8988T (cell line): Measurements from ENCODE around the gene CCDC106.

Experiments used
- DNase-seq: peaks from one replicate; pipeline ENCODE4 v3.0.0; 2011

Gene CCDC106

DNA sequence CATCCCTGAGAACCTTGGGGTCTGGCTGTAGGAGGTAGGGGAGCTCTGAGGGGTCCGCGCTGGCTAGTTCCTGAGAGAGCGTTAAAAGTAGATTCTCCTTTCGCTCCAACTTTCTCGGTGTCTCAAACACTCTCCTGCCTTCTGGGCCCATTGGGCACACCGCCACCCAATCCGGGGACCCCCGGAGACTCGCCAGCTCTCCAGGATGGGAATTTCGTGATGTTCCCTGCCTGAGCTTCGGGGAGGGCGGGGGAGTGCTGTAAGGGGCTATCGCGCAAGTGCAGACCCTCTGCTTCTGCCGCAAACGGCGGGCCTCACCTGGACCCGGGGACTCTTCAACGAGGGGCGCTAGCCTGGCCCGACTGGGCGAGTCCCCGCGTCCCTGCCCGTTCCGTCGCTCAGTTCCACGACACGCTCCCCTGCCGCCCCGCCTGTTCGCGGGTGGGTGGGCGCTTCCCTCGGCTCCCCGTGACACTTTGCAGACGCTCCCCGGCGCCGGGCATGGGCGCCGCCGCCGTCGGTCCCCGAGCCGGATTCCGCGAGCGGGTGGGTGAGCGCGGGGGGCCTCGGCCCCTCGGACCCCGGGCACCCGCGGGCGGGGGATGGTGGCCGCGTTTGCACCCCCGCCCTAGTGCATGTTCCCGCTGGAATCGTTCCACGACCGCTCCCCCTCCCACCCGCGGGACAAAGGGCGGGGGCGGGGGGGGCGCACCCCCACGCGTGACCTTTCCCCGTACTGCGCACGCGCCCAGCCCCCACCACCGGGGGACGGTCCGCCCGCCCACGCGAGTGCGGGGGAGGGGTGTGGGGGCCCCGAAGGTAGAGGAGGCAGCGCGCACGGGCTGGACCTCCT lies at the start of gene CCDC106:
CCDC106 (plus strand) TSS at position 481 of the 853 bp plus-strand sequence. CDS start 835 bp downstream, outside the sequence.
- no peak for DNase-seq

DNA sequence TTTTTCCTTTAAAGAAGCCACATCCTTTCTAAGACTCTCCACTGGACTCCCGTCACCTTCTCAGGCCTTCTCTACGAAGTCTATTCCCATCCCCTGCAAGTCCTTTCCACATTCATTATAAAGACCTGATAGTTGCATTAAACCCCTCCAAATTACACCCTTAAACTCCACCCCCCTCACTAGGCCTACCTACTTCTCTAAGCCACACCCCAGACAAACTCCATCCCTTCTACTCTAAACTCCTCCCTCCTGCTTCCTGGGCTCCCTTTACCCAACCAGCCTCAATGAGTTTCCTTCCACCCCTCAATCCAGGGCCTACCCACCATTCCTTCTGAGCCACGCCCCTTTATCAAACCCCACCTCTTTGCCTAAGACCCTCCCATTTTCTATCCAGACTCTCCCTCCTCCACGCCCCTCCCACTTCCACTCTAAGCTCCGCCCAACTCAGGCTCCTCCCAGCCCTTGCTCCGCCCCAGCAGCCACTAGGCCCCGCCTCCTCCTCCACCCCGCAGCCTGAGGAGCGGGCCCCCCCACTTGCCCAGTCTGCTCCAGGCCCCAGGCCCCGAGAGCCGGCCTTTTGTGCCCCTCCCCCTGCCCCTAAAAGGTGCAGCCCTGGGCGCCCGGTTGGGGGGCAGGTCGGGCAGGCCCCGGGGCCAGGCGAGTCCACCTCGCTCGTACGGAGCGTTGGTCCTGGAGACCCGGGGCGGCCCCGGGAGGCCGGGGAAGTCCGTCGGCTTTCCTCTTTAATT lies 49.1 kb upstream of the CCDC106 start:
- peak; percentile 64 for DNase-seq

DNA sequence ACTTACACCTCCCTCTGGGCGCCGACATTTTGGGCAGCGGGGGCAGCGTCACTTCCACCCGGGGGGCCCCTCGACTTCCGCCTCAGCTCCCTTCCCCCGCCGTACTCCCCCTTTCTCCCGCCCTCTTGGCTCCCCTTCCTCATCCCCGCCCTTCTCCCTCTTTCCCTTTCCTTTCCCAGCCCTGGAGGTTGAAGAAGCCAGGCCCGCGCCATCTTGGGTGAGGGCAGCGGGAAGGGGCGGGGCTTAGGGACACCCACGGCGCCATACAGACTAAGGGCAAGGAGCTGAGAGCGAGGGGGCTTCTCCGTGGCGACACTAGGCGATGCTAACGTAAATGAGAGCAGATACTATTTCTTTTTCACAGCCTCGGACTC lies 48.6 kb upstream of the CCDC106 start, which contains the start of gene FIZ1:
FIZ1 (minus strand) TSS at position 50 of the 374 bp plus-strand sequence. CDS start 1,652 bp downstream, outside the sequence.
- DNase-seq, result peak; percentile 78

DNA sequence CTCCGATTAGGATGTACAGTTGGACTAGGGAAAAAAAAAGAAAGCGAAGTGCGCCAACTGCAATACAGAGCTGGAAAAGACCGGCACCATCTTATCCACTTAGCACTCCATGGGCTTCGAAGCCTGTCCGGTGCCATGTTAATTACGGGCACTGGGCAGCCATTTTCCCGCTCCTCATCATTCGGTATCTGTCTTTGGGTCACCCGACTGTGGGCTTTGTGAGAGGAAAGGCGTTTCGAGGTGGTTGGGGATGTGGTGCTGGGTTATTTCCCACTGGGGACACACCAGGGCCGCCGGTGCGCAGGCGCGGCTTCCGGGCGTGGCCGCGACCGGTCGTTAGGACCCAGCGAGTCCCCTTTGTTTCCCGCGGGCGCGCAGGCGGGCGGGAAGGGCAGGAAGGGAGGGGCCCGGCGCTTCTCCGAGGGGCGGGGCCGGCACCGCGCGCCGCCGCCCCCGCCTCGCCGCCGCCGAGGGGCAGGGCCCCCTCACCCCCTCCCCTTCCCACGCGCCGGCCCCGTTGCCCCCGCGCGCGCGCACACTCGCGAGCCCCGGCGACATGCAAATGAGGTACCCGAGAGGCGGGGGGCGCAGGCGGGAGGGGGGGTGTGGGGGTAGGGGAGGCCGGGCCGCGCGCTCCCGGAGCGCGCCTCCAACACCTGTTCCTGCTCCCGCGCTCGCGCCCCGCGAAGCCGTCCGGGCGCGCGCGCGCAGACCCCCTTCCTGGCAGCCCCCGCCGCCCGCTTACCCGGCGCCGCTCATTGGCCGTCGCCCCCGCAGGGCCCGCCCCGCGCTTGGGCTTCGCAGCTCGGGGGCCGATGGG lies 48.0 kb upstream of the CCDC106 start, which contains the start of gene ZNF524:
ZNF524 (plus strand) TSS at position 447 of the 820 bp plus-strand sequence. CDS start 1,825 bp downstream, outside the sequence.
- DNase-seq, result peak; percentile 76

DNA sequence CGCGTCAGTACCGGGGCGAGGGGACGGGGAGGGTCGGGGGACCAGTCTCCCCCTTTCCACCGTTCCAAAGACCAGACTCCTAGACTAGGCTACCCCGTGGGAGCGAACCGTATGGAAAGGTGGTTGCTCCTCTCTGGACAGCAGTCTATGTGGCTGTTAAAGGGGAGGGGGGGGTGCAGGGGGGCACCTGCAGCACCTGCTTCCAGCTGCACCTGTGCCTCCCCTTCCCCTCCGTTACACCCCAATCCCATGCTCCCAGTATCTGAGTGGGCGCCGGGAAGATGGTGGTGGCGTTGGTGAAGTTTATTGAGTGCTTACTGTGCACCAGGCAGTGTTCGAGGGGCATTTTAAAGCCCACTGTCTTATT lies 47.4 kb upstream of the CCDC106 start:
- DNase-seq, result no peak

DNA sequence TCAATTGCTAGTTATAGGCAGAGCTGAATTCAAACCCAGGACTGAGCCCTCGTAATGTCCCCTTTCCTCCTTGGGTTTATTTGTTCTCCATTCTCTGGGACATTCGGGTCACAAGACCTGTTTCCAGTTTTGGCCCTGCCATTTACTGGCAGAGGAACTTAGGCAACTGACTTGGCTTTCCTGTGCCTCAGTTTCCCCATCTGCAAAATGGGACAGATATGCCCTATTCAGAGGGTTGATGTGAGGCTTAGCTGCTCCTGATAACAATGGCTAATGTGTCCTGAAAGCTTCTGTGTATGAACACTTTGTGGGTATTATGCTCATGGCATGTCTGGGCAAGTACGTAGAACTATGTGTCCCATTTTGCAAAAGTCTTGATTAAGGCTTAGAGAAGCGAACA lies 46.9 kb upstream of the CCDC106 start:
- DNase-seq, result no peak

DNA sequence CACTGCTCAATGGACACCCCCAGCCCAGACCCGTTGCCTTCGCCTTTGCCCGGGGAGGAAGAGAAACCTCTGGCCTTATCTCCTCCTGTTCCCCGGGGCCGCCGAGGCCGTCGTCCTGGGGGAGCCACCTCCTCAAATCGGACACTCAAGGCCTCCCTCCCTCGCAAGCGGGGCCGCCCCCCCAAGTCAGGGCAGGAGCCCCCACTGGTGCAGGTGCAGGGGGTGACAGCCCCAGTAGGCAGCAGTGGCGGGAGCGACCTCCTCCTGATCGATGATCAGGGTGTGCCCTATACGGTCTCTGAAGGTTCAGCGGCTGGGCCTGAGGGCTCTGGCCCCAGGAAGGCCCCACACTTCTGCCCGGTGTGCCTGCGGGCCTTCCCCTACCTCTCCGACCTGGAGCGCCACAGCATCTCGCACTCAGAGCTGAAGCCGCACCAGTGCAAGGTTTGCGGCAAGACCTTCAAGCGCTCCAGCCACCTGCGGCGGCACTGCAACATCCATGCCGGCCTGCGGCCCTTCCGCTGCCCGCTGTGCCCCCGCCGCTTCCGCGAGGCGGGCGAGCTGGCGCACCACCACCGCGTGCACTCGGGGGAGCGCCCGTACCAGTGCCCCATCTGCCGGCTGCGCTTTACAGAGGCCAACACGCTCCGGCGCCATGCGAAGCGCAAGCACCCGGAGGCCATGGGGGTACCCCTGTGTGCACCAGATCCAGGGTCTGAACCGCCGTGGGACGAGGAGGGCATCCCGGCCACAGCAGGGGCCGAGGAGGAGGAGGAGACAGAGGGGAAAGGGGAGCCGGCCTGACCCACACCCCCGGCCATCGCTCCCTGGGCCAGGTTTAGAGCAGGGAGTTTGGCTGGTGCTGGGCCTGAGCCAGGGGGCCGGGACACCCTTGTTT lies 45.7 kb upstream of the CCDC106 start:
- no peak for DNase-seq

DNA sequence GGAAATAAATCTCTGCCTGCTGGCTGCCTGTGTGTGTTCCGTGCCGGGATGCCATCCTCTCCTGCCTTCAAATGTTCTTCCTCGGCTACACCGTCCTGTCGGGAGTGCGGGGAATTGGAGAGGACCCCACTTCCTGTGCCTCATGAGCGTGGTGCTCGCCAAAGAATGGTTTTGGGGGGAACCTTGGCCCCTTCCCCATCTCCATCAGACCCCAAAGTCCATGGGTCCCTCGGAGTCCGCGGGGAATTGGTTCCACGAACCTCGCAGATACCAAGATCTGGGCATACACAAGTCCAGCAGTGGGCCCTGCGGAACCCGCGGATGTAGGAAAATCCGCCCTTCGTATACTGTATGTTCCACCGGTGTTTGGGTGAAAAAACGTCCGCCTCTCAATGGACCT lies 44.9 kb upstream of the CCDC106 start:
- DNase-seq, result no peak

DNA sequence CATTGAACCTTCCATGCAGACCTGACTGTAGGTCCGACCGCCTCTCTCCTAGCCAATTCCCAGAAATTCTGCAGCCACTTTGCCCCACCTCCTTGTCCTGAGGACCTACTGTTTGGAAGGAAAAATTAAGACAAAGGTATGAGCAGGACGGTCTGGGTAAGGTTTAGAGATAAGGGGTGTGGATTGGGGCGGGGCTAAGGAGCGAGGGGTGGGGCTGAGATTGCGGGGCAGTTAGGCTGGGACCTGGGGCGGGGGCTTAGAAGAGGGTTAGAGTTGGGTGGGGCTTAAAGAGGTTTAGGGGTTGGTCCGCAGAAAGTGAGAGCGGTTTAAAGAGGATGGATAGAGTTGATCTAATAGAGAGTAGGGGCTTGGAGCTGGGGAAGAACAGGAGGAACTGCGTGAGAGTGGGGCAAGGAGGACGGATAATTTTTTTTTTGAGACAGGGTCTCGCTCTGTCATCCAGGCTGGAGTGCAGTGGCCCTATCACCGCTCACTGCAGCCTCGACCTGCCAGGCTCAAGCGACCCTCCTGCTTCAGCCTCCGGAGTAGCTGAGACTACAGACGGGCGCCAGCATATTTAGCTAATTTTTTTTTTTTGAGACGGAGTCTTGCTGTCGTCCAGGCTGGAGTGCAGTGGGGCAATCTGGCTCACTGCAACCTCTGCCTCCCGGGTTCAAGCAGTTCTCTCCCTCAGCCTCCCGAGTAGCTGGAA lies 44.3 kb upstream of the CCDC106 start:
- no peak for DNase-seq

DNA sequence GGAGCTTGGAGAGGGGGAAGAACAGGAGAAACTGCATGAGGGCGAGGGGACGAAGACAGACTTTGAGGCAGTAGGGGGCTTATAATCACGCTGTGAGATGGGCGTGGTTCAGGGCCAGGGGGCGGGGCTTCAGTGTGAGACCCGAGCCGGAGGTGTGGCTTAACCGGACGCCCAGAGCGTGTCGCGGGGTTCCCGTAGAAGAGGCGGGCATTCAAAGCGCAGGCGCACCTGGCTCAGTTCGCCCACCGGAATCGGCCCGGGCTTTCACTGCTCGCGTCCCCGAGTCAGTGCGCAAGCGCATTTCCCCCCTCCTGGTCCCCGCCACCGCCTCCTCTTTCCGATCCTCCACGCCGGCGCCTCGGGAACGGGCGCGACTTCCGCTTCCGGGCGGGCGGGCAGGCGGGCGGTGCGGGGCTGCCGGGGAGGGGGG lies 42.8 kb upstream of the CCDC106 start:
- DNase-seq, result peak; percentile 91

DNA sequence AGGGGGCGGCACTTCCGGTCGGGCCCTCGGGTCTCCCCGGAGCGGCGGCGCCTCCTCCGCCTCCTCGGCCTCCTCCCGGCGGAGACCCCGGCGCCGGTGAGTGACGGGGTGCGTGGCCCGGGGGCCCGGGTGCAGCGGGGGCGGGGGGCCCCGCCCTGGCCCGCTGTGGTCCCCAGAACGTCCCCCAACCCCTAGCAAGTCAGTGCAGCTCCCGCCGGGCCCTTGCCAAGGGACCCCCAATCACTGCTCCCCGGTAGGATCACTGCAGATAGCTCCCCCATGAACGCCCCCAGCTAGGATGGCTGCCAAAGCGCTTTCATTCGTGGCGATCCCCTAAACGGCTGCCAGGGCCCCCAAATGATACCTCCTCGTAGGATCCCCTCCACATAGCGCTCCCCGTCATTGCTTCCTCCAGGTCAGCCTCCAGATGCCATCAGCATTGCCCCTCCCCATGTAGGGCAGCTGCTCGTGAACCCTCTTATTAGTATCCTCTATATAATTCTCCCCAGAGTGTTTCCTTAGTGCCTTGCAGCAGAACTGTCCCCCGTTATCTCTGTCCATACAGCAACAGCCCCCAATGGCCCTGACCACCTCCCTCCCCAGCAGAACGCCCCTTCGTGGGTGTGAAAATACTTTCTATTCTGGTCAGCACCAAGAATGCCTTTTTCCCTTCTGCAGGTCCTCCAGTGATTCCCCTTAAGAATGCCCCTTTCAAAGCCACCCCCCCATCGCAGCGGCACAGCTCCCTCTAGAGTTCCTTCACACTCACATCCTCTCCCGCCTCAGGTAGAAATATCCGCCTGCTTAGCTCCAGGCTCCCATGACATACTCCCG lies 42.2 kb upstream of the CCDC106 start, which contains the start of gene ZNF865:
ZNF865 (plus strand) TSS at position 11 of the 834 bp plus-strand sequence. CDS start 7,972 bp downstream, outside the sequence.
- DNase-seq, result peak; percentile 63

DNA sequence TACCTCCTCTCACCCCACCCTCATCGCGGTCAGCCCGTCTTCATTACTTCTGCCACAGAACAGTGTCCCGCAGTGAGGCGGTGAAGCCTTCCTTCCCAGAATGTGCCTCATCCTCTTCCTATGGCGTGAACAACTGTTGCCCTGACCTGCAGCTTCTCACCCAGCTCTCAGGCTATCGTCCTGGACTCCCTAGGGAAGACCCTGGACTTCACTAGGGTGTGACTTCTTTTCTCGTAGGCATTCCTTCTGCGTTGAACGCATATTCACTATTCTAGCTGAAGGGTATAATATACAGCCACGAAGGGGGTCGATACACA lies 41.6 kb upstream of the CCDC106 start:
- DNase-seq, result no peak

DNA sequence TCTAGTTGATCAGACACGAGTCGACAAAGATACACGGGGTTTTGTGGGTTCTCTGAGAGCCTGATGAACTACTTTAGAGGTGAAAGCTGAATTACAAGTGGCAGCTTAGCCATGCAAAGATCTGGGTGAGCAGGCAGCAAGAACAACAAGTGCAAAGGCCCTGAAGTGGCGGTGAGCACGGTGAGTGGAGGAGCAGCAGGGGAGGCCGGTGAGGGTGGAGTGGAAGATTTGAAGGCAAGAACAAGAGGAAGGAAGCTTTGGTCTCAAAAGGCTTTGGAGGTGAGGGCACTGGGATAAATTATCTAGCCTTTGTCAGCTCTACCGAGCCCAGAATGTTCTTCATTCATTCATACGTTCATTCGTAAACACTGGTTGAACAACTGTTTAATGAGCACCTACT lies 41.2 kb upstream of the CCDC106 start:
- no peak for DNase-seq

DNA sequence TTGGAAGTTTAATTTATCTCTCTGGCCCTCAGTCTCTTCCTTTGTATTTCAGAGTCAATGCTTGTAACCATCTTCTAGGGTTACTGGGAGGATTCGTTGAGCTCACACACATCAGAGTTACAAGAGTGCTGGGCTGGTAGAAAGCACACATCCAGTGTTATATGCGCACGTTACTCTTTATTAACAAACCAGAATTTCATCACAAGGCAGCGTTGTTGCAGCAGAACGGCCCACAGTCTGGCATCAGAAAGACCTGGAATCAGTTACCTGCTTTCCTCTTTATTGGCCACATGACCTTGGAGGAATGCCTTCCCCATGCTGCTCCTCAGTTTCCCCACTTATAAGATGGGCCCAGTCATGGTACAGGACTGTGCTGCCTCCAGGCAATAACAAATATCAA lies 38.7 kb upstream of the CCDC106 start:
- DNase-seq, result no peak

DNA sequence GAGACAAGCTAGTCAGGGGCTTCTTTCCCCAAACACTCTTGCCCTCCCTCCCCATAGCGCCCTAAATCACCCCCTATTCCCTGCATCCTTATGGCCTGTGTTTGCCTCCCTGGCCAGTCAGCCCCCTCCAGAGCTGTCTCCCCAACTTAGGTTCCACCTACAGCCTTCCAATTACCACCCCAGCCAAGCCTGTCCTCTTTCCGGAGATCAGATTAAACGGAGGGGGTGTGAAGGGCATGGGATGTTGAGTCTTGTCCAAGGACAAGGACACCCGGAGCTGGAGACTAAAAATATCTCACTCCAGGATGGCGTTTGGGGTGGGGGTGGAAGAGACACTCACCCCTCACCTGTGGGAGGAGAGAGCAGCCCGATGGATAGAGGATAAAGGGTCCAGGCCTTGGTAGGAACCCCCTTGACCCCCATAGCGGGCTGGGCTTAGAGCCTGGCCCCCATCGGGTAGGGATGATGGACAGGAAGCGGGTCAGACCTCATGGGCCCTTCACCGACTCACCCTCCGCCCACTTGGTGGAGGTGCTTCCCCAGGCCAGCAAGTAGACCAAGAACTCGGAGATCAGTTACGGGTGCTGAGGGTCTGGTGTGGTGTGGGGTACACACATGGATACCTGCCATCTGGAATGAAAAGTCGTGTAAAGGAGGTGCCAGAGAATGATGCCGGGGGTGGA lies 36.6 kb upstream of the CCDC106 start:
- no peak for DNase-seq

DNA sequence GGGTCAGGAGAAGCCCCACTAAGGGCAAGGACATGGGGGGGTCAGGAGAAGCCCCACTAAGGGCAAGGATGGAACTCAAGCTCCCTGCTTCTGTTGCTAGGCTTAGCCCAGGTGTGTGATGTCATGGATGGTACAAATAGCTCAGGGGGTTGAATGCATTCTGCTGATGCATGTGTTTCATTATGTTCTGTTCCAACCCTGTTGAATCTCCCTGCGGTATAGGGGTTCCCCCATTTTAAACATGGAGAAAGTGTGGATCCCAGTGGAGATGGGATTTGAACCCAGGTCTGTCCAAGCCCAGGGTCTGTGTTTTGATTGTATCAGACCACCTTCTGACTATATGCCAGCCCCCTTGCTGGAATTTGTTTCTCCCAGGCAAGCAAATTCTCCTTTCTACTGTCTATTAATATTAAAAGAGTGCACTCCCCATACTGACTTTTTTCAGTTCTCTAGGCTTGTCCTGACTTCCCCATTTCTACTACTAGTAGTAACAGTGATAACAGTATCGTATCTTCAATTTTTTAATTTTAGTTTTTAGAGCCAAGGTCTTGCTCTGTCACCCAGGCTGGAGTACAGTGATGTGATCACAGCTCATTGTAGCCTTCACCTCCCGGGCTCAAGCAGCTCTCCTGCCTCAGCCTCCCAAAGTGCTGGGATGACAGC lies 35.9 kb upstream of the CCDC106 start:
- DNase-seq, result no peak

DNA sequence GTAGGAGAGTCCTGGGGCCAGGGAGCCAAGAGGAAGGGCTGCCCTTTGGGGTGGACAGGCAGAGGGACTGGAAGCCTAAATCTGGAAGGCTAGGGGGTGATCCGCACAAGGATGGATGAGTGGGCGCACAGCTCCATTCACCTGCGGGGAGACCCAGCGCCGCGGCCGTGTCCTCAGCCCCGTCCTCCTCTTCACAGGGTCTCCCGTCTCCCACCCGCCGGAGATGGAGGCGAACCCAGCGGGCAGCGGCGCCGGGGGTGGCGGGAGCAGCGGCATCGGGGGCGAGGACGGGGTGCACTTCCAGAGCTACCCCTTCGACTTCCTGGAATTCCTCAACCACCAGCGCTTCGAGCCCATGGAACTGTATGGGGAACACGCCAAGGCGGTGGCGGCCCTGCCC lies 34.6 kb upstream of the CCDC106 start:
- no peak for DNase-seq

DNA sequence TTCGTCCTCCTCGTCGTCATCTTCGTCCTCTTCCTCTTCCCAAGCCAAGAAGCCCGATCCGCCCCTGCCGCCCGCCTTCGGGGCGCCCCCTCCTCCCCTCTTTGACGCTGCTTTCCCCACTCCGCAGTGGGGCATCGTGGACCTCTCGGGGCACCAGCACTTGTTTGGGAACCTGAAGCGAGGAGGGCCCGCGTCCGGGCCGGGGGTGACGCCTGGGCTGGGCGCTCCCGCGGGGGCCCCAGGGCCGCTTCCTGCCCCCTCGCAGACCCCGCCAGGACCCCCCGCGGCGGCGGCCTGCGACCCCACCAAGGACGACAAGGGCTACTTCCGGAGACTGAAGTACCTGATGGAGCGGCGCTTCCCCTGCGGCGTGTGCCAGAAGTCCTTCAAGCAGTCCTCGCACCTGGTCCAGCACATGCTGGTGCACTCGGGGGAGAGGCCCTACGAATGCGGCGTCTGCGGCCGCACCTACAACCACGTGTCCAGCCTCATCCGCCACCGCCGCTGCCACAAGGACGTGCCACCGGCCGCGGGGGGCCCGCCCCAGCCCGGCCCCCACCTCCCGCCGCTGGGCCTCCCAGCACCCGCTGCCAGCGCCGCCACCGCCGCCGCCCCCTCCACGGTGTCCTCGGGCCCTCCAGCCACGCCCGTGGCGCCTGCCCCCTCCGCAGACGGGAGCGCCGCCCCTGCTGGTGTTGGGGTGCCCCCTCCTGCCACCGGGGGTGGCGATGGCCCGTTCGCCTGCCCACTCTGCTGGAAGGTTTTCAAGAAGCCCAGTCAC lies 33.9 kb upstream of the CCDC106 start:
- DNase-seq, result no peak
